Measurements from ENCODE around the gene COL1A2. TPM values are rescaled to one million over a fixed set of nuclear protein-coding genes. Genes with fewer than 3 reads are reported as not detected.

COL1A2 gene
- total and polyA plus RNA-seq, 2 donors from 2014 or later: 51.4 to 149 TPM

GRCh38 chr7:94364816-94365215 is 29.9 kb upstream of the COL1A2 start:
- H3K9ac ChIP-seq (ENCODE audit: low read length in 3 of 3): no peak overlapping the region
- TF ChIP-seq CTCF (IDR thresholded peaks at IDR 0.05; ENCODE audit: borderline replicate concordance, extremely low read depth, insufficient read depth): no peak
- no peak overlapping the region for H3K4me3 ChIP-seq (ENCODE audit: low read length in 3 of 3)
- intact Hi-C loops (cut with DNase I): no loop called here
- H3K4me1 ChIP-seq (ENCODE audit: control insufficient read depth in 2 of 3, insufficient read depth in 2 of 3, low read depth in 1 of 3, low read length in 3 of 3): no peaks in the 10 kb centered on the region
- no peaks in the 10 kb centered on the region for H3K27me3 ChIP-seq (ENCODE audit: control insufficient read depth, insufficient read depth, low read length)
- no peak overlapping the region for H3K27ac ChIP-seq (ENCODE audit: low read depth in 2 of 2, low read length in 2 of 2)
- DNase-seq: no peak
- FAIRE-seq: no peak
- peaks cover 0 to 4% (median 0%) of the 10 kb centered on the region in 3 donors for H3K9me3 ChIP-seq (ENCODE audit: control insufficient read depth in 2 of 3, insufficient read depth in 1 of 3, low read length in 3 of 3)
- no peaks in the 10 kb centered on the region for H3K36me3 ChIP-seq (ENCODE audit: control insufficient read depth in 2 of 3, insufficient read depth in 3 of 3, low read length in 3 of 3)

GRCh38 chr7:94366163-94366562 is 28.5 kb upstream of the COL1A2 start:
- H3K4me1 ChIP-seq (ENCODE audit: control insufficient read depth in 2 of 3, insufficient read depth in 2 of 3, low read depth in 1 of 3, low read length in 3 of 3): no peaks in the 10 kb centered on the region
- FAIRE-seq: no peak

GRCh38 chr7:94366832-94367231 is 27.9 kb upstream of the COL1A2 start:
- H3K36me3 ChIP-seq (ENCODE audit: control insufficient read depth in 2 of 3, insufficient read depth in 3 of 3, low read length in 3 of 3): no peaks in the 10 kb centered on the region
- no peak overlapping the region for H3K27ac ChIP-seq (ENCODE audit: low read depth in 2 of 2, low read length in 2 of 2)
- H3K9me3 ChIP-seq (ENCODE audit: control insufficient read depth in 2 of 3, insufficient read depth in 1 of 3, low read length in 3 of 3): peaks cover 0 to 4% (median 0%) of the 10 kb centered on the region in 3 donors
- no peak overlapping the region for H3K4me3 ChIP-seq (ENCODE audit: low read length in 3 of 3)
- H3K4me1 ChIP-seq (ENCODE audit: control insufficient read depth in 2 of 3, insufficient read depth in 2 of 3, low read depth in 1 of 3, low read length in 3 of 3): no peaks in the 10 kb centered on the region
- intact Hi-C loops (cut with DNase I): no loop called here
- H3K9ac ChIP-seq (ENCODE audit: low read length in 3 of 3): no peak overlapping the region
- DNase-seq (no peak), FAIRE-seq (no peak)
- H3K27me3 ChIP-seq (ENCODE audit: control insufficient read depth, insufficient read depth, low read length): no peaks in the 10 kb centered on the region
- TF ChIP-seq CTCF (IDR thresholded peaks at IDR 0.05; ENCODE audit: borderline replicate concordance, extremely low read depth, insufficient read depth): no peak

More at GRCh38 chr7:94366163-94366562, 28.5 kb upstream of the COL1A2 start:
- intact Hi-C loops (cut with DNase I): no loop called here
- Histone ChIP-seq H3K27ac (ENCODE audit: low read depth in 2 of 2, low read length in 2 of 2) (no peak overlapping the region), H3K27me3 (ENCODE audit: control insufficient read depth, insufficient read depth, low read length) (no peaks in the 10 kb centered on the region), H3K9ac (ENCODE audit: low read length in 3 of 3) (no peak overlapping the region), H3K9me3 (ENCODE audit: control insufficient read depth in 2 of 3, insufficient read depth in 1 of 3, low read length in 3 of 3) (peaks cover 0 to 4% (median 0%) of the 10 kb centered on the region in 3 donors), H3K36me3 (ENCODE audit: control insufficient read depth in 2 of 3, insufficient read depth in 3 of 3, low read length in 3 of 3) (no peaks in the 10 kb centered on the region), H3K4me3 (ENCODE audit: low read length in 3 of 3) (no peak overlapping the region)
- no peak for TF ChIP-seq CTCF (IDR thresholded peaks at IDR 0.05; ENCODE audit: borderline replicate concordance, extremely low read depth, insufficient read depth)
- no peak for DNase-seq

- intact Hi-C loops (cut with DNase I): no loop called here
- TF ChIP-seq CTCF (IDR thresholded peaks at IDR 0.05; ENCODE audit: borderline replicate concordance, extremely low read depth, insufficient read depth): no peak
- no peaks in the 10 kb centered on the region for H3K27me3 ChIP-seq (ENCODE audit: control insufficient read depth, insufficient read depth, low read length)
- peak overlapping the region in 1 of 2 donors; percentile 2 for H3K27ac ChIP-seq (ENCODE audit: low read depth in 2 of 2, low read length in 2 of 2)
- no peak for FAIRE-seq
- H3K4me3 ChIP-seq (ENCODE audit: low read length in 3 of 3): no peak overlapping the region
- H3K36me3 ChIP-seq (ENCODE audit: control insufficient read depth in 2 of 3, insufficient read depth in 3 of 3, low read length in 3 of 3): no peaks in the 10 kb centered on the region
- H3K4me1 ChIP-seq (ENCODE audit: control insufficient read depth in 2 of 3, insufficient read depth in 2 of 3, low read depth in 1 of 3, low read length in 3 of 3): no peaks in the 10 kb centered on the region
- no peak overlapping the region for H3K9ac ChIP-seq (ENCODE audit: low read length in 3 of 3)
- peaks cover 0 to 4% (median 0%) of the 10 kb centered on the region in 3 donors for H3K9me3 ChIP-seq (ENCODE audit: control insufficient read depth in 2 of 3, insufficient read depth in 1 of 3, low read length in 3 of 3)
- DNase-seq: peak in 1 of 5 donors; percentile 60
Measured at GRCh38 chr7:94367949-94368348, 26.7 kb upstream of the COL1A2 start.

Data from kidney (tissue), 14 donors.